Measurements from ENCODE around the gene ARRDC5. TPM values are rescaled to one million over a fixed set of nuclear protein-coding genes. Genes with fewer than 3 reads are reported as not detected.

ARRDC5 gene
- total and polyA plus RNA-seq, 2 of the 13 experiments (the other 11 are each of a cell fraction or from before 2014, with no cell fraction given) = not detected

- TF ChIP-seq HMGXB3 (CRISPR knock-in tag; IDR thresholded peaks at IDR 0.05; ENCODE audit: borderline replicate concordance) = no peak
- TF ChIP-seq DPF2 (CRISPR knock-in tag; IDR thresholded peaks at IDR 0.05; ENCODE audit: borderline replicate concordance, low read depth) = no peak
- no peak for TF ChIP-seq RNF219 (CRISPR knock-in tag; IDR thresholded peaks at IDR 0.05)
- TF ChIP-seq EEA1 (CRISPR knock-in tag; IDR thresholded peaks at IDR 0.05; ENCODE audit: borderline replicate concordance) = no peak
- TF ChIP-seq MIXL1 (CRISPR knock-in tag; IDR thresholded peaks at IDR 0.05) = no peak
- no peak for TF ChIP-seq POLR2AphosphoS5 (IDR thresholded peaks at IDR 0.05; ENCODE audit: low read depth, low read length)
- TF ChIP-seq ZNF264 (CRISPR knock-in tag; IDR thresholded peaks at IDR 0.05) = no peak
- TF ChIP-seq MAZ (IDR thresholded peaks at IDR 0.05; ENCODE audit: borderline replicate concordance, low read depth, low read length) = no peak
- TF ChIP-seq MAZ (CRISPR knock-in tag; IDR thresholded peaks at IDR 0.05; ENCODE audit: low read depth) = peak; percentile 45; the same call in 1 of the 2 replicates
- no peak for TF ChIP-seq RAD51 (IDR thresholded peaks at IDR 0.05; ENCODE audit: borderline replicate concordance)
- TF ChIP-seq ZNF414 (CRISPR knock-in tag; IDR thresholded peaks at IDR 0.05) = no peak
- no peak for TF ChIP-seq RBM39 (IDR thresholded peaks at IDR 0.05; ENCODE audit: low read depth, low read length, poor library complexity, severe bottlenecking)
- TF ChIP-seq ZBTB20 (CRISPR knock-in tag; IDR thresholded peaks at IDR 0.05; ENCODE audit: borderline replicate concordance, low read depth) = no peak
- no peak for TF ChIP-seq ZNF737 (CRISPR knock-in tag; IDR thresholded peaks at IDR 0.05; ENCODE audit: borderline replicate concordance)
- TF ChIP-seq SALL1 (CRISPR knock-in tag; IDR thresholded peaks at IDR 0.05) = no peak; the same call in 1 of the 2 replicates
- TF ChIP-seq ZNF614 (CRISPR knock-in tag; IDR thresholded peaks at IDR 0.05; ENCODE audit: borderline replicate concordance) = no peak
- no peak for TF ChIP-seq ZNF460 (CRISPR knock-in tag; IDR thresholded peaks at IDR 0.05; ENCODE audit: borderline replicate concordance)
- no peak for TF ChIP-seq PPARG (CRISPR knock-in tag; conservative IDR thresholded peaks at IDR 0.05)
- TF ChIP-seq ZMAT3 (CRISPR knock-in tag; conservative IDR thresholded peaks at IDR 0.05) = no peak
- TF ChIP-seq ZNF547 (CRISPR knock-in tag; IDR thresholded peaks at IDR 0.05) = no peak
- TF ChIP-seq ZNF549 (CRISPR knock-in tag; IDR thresholded peaks at IDR 0.05) = no peak
- no peak for TF ChIP-seq ZNF331 (CRISPR knock-in tag; IDR thresholded peaks at IDR 0.05)
- TF ChIP-seq XRCC5 (optimal IDR thresholded peaks at IDR 0.05; ENCODE audit: low read length) = no peak
Measured at GRCh38 chr19:4866595-4867424, 35.9 kb downstream of the ARRDC5 start (continued).
